NCI-H2107 treated with DMSO at 0.1 percent for 48 hours (cell line): ENCODE results near the gene FCSK.
"Not testable (repeated sequence)": the region's sequence is repeated elsewhere in the genome, so short reads cannot be mapped to it uniquely, and the experiment has no call there.

ENCODE experiments used
- DNase-seq: peaks from one replicate; lab custom pipeline; 2025; ENCODE audit not compliant: unreplicated experiment; lab: John Stamatoyannopoulos, UW

Gene FCSK

DNA sequence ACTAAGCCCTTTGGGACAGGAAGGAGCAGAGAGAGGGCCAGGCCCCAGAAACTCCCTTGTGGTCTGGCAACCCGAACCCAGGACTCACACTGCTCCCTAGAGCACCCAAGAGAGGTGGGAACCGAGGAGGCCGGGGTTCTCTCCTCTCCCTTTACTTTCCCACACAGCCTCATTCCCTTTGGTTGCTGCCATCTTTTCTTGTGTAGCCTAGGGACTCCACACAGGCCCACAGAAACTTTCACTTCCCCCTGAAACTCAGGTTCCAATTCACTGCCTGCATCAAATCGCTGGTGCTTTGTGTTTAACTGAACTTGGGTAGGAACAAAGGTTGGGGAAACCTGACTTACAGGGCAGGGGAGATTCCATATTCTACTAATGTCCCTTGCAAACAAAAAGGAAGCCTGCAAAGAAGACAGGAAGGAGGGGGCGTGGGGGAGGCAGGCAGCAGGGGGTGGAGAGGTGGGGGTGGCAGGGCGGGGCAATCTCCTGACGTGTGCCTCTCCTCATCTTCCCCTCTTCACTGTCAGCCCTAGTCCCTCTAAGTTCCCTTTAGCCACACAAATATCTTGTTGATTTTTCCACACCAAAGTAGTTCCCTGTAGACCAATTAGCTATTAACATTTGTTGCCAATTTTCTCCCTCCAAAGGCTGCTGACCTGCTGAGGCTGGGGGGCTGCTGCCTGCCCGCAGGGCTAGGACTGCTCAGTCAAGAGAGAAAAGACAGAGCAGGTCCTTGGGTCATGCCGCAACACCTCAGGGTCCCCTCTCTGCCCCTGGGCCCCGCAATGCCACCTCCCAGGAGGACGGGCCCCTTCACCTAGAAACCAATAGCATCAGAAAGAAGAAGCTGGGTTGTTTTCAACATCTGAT lies 23.5 kb upstream of the FCSK start:
- DNase-seq, result no peak

DNA sequence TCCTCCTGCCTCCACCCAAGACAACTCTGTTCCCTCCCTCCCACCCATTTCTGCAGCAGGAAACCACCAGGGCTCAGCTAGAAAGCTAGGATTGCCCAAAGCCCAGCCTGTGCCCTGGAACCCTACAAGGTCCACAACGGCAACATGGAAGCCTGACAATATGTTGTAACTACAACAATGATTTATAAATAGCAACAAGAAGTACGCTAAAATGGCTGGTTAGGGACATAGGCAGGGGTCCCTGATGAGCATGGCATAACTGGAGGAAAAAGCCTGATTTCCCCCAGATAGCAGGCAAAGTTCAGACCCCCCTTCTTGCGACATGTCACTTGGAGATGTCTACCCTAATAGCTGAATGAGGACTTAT lies 22.1 kb upstream of the FCSK start:
- DNase-seq, result no peak

DNA sequence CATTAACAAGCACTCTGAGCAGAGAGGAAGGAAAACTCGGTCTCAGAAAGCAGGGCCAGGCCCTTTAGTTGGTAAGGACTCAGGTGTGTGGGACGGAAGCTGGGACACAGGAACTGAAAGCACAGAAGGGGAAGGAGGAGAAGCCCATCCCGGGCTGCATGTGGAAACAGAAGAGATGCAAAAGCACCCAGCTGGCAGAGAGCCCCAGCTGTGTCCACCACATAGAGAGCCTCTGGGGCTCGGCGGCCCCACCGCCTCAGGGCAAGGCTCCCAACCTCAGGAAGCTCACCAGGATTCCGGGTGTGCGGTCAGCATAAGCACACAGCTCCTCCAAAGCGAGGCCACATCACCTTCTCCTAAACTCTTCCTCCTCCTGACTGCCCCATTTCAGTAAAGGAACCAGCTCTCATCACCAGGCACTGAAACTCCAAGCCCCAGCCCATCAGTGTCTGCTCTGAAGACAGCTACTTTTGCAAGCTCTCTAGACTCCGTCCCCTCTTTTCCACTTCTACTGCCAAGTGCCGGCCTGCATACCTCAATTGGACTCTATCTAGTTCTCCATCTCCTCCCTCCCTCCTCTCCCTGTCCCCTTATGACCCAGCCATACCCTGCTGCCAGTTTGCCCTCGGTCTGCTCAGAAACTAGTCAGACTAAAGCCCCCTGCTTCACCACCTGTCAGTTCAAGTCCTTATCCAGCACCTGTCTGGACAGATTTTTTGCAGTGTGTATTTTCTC lies 21.5 kb upstream of the FCSK start:
- DNase-seq, result no peak

DNA sequence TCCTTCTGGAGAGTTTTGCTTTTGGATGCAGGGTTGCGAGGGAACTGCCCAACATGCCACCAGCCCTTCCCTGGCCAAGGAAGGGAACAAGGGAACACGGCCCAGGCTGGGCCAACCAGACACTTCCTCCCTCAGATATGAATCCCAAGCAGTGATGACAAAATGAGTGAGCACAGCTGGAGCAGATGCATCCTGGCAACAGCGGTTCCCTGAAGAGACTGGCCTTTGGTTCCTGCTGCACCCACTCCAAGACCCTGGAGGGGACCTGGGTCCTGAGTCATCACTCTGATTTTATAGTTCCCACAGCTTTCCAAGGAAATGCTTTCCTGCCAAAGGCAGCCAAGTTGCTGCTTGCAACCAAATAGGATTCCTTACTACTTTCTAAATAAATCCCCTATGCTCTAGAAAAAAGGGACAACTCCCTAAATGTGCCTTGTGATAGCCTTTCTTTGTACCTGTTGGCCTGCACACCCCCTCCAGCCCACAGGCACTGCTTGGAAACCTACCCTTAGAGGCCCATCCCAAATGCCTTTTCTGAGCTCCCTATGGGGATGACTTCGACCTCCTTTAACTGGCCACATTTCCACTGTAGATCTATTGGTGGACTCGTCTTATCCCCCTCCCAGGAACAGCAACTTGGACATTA lies 20.8 kb upstream of the FCSK start:
- no peak for DNase-seq

DNA sequence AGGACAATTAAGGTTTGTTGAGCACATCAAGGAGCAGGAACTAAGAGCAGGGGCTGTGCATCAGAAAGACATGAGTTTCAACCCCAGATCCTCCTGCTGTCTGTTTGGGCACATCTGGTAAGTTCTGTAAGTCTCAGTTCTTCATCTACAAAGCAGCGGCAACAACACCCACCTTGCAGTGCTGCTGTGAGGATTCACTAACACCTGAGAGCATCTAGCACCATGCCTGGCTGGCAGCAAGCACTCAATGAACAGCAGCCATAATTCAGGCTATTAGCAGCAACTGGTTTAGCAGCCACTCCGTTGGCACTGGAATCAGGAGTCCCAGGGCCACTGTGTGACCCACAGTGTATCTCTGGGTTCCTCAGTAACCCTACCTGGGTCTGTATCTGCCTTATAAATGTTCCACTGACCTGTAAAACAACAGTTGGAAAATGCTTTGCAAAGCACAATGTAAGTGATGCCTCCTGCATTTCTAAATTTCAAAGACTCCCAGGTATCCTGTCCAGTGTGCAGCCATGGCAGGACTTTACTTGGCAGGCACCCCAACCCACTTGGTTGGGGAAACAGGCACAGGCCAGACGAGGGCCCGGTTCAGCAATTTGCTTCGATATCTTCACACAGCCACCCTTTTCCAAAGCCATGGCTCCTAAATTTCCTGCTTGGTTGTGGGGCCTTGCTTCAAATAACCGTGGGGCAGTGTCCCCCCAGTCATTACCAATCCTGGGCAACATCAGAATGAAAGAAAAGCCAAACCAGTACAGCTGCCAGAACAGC lies 19.7 kb upstream of the FCSK start:
- no peak for DNase-seq

DNA sequence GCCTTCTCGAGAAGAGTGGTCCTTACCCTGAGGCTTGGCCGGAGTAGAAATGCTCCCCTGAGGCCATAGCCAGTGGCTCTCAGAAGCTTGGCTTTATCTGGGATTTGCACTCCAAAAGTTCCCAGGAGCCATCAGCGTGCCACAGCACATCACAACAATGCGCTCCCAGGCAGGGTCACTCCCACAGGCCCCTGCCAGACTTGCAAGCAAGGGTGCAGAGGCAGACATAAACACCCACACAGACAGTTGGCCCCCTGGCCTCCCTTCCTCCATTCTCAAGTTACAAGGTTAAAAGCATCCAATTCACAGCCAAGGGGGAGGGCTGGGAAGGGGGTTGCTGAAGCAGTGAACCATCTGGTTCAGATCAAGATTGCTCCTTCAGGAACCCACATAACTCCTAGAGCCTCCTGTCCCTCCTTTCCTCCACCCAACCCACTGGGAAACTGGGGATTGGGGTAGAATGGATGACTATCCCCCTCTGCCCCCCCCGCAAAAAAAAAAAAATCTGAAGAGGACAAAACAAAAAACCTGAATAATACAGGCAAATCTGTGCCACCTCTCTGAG lies 17.3 kb upstream of the FCSK start:
- DNase-seq, result peak; percentile 49

DNA sequence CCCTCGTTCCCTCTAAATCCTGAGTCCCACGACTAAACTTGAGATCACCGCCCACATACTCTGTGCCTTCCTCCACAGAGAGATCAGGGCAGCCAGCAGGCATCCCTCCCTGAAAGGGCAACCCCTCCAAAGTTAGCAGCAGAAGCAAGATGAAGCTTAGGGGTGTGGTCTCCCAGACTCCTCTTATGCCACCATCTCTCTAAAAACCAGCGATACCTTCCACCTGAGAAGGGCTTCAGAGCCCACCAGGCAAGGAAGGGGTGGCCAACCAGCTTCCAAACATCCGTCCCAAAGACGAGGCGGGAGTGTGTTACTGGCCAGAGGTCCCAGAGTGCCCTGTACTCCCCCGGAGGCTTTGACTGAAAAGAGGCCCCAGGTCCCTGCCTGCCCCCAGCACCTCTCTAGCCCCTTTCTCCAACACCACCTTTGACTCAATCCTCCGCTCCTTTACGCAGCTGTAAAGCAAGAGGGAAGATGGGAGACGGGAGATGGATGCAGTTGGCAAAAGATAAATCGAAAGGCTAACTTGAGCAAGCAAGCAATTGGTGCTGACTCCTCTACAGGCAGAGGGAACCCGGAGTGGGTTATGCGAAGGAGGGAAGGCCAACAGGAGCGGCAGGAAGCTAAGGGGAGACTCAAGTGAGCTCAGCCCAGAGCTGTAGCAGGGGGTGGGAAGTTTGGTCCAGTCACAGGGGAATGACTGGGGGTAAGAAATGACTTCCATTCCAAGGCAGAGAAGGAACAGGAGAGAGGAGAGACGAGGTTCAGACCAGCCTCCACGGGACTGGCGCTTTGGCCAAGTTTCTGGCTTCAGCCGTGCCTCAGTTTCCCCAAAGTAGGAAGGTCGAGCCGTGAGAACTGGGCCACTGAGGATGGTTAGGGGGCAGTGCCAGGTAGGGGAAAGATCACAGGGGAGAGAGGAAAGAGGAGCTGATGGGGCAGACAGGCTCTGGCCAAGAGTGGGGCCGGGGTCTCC lies 16.5 kb upstream of the FCSK start:
- no peak for DNase-seq

DNA sequence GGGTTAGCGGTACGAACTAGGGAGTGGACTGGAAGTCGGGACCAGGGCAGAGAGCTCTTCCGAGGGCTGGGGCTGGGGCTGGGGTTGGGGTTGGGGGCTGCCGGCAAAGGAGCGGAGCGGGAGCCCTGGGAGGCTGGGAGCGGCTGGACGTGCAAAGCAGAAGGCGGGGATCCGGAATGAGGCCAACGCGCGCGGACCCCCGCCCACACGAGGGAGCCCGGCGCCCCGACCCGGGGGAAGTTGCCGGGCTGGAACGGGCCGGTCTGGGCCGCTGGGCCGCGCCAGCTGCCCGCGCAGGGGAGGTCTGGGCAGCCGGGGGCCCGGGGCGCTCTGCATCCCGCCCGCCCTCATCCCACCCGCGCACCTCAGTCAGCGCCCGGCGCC lies 15.8 kb upstream of the FCSK start:
- DNase-seq, result no peak

DNA sequence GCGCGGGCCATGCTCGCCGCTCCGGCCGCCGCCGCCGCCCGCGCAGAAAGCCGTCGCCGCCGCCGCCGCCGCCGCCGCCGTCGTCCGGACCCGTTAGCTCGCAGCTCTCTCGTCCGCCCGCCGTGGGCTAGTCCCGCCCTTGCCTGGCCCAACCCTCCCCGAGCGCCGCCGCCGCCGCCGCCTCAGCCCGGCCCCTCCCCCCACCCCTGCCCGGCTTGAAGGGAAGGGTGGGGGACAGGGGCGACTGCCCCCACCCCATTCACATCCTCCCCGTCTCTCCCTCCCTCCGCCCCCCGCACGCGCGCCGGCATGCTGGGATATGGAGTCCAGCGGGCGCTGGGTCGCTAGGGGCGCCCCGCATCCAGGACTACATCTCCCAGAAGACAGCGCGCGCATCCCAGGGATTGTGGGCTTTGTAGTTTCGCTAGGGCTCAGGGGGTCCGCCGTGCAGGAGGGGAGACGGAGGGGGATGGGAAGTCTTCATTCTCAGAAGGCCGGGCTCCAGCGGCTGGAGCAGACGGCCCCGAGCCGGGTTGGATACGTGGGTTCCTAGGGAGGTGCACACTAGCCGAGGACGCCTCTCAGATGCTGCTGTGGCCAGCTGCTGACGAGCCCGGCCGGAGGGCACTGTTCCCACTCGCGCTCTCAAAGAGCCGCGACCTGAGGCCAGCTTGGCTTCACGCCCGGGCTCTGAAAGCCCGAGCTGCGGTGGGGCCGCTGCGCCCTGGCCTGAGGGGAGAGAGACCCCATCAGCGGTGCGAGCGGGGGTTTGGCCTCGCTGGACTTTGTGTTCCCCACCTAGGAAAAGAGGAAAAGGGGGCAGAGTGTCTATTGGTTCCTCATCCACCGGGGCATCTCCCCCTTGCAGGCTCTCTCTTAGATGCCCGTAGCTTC lies 15.2 kb upstream of the FCSK start, which contains the start of gene ST3GAL2:
Gene ST3GAL2, minus strand, starts transcription at position 132 of the 894 bp plus-strand sequence. CDS start 40,570 bp downstream, outside the sequence.
- DNase-seq, result peak; percentile 75

DNA sequence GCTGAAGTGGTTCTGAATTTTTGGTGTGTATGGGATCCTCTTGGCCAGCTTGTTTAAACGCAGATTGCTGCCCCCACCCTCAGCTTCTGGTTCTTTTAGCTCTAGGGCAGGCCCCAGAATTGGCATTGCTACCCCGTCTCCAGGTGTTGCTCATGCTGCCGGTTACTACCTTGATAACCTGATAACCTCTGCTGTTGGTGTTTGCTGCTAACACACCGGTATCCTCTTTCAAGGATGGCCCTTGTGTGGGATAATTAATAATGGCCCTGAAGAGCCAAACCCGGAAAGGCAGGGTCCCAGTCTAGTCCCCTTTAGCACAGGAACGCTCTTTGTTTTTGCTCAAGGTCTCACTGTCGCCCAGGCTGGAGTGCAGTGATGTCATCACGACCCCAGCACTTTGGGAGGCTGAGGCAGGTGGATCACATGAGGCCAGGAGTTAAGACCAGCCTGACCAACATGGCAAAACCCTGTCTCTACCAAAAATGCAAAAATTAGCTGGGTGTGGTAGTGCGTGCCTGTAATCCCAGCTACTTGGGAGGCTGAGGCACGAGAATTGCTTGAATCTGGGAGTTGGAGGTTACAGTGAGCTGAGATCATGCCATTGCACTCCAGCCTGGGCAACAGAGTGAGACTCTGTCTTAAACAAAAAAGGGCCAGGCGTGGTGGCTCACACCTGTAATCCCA lies 14.2 kb upstream of the FCSK start:
- no peak for DNase-seq

DNA sequence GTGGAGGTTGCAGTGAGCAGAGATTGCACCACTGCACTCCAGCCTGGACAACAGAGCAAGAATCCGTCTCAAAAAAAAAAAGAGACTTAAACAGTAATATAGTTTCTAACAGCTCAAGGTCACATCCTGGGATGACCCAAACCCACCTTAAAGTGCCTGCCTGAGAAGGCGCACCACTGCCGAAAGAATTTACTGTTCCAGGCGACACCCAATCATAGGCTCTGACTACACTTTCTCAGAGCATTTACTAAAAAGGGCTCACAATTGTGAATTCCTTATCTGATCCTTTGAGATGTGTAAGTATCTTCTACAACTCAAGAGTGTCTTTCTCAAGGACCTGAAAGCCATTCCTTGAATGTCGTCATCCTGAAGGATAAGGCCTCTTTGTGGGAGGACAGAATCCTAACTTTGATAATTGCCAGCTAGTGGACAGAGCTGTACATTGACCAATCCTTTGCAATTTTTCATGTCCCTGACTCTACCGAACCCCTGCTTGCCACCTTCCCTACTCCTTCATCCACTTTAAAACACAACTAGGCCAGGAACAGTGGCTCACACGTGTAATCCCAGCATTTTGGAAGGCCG lies 12.9 kb upstream of the FCSK start:
- DNase-seq, result no peak

DNA sequence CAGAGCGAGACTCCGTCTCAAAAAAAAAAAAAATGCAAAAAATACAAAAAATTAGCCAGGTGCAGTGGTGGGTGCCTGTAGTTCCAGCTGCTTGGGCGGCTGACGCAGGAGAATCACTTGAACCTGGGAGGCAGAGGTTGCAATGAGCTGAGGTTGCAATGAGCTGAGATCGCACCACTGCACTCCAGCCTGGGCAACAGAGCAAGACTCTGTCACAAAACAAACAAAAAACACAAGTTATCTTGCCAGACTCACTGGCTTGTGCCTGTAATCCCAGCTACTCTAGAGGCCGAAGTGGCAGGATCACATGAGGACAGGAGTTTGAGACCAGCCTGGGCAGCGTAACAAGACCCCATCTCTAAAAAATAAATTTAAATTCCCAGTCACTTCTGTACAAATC lies 12.1 kb upstream of the FCSK start:
- DNase-seq, result no peak

DNA sequence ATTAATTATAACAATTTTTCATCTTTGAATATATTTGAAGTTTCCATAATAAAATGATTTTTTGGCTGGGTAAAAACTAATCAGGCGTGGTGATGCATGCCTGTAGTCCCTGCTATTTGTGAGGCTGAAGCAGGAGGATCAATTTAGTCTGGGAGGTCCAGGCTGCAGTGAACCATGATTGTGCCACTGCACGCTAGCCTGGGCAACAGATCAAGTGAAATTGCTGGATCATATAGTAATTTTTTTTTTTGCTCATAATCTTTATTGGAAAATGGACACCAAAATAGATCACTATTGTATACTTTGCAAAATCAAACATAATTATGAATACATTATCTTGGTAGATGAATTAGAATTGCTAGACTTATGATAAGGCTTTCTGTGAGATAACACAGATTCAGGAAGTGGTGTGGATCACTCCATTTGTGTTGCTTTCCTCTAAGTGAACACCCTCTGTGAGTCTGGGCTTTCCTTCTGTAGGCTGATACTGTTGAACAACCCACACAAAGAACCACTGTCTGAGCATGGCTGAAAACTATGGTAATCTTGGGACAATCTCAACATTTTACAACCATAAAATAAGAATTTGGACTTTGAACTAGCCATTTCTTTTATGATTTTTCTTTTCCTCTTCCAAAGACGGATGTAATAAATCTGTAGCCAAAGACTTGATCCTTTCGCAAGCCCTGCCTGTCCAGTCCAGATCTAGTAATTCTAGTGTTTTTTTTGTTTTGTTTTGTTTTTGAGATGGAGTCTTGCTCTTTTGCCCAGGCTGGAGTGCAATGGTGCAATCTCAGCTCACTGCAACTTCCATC lies 9.9 kb upstream of the FCSK start:
- no peak for DNase-seq

DNA sequence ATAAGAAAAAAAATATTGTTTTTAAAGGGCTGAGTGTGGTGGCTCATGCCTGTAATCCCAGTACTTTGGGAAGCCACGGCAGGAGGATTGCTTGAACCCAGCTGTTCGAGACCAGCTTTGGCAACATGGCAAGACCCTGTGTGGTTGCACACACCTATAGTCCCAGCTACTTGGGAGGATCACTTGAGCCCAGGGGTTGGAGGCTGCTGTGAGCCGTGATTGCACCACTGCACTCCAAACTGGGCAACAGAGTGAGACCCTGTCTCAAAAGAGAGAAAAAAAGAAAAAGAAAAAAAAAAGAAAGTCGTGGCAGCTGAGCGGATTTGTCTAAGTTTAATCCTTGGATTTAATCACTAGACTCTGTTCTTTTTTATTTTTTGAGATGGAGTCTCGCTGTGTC lies 6.3 kb upstream of the FCSK start:
- no peak for DNase-seq

DNA sequence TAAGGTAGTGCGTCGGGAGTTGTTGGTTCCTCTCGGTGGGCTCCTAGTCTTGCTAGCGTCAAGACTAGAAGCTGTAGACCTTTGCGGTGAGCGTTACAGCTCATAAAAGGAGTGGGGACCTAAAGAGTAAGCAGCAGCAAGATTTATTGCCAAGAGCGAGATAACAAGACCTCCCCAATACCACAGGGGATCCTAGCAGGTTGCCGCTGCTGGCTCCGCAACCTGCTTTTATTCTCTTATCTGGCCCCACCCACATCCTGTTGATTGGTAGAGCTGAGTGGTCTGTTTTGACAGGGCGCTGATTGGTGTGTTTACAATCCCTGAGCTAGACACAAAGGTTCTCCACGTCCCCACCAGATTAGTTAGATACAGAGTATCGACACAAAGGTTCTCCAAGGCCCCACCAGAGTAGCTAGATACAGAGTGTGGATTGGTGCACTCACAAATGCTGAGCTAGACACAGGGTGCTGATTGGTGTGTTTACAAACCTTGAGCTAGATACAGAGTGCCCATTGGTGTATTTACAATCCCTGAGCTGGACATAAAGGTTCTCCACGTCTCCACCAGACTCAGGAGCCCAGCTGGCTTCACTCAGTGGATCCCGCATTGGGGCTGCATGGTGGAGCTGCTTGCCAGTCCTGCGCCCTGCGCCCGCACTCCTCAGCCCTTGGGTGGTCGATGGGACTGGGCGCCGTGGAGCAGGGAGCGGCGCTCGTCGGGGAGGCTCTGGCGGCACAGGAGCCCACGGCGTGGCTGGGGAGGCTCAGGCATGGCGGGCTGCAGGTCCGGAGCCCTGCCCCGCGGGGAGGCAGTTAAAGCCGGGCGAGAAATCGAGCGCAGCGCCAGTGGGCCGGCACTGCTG lies 4.0 kb upstream of the FCSK start:
- not testable (repeated sequence) for DNase-seq

DNA sequence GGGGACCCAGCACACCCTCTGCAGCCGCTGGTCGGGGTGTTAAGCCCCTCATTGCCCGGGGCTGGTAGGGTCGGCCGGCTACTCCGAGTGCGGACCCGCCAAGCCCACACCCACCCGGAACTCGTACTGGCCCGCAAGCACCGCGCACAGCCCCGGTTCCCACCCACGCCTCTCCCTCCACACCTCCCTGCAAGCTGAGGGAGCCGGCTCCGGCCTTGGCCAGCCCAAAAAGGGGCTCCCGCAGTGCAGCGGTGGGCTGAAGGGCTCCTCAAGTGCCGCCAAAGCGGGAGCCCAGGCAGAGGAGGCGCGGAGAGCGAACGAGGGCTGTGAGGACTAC lies 3.4 kb upstream of the FCSK start:
- not testable (repeated sequence) for DNase-seq
